Activated naive CD4-positive, alpha-beta T cell treated with Interleukin-2 at 50 U/mL for 16 hours (primary cell): Measurements from ENCODE around the gene RAB24.
"Not testable (repeated sequence)": the region's sequence is repeated elsewhere in the genome, so short reads cannot be mapped to it uniquely, and the experiment has no call there.

Experiments
- DNase-seq: peaks from one replicate; pipeline ENCODE4 v3.0.0-alpha.2; 2020

RAB24 gene

DNA sequence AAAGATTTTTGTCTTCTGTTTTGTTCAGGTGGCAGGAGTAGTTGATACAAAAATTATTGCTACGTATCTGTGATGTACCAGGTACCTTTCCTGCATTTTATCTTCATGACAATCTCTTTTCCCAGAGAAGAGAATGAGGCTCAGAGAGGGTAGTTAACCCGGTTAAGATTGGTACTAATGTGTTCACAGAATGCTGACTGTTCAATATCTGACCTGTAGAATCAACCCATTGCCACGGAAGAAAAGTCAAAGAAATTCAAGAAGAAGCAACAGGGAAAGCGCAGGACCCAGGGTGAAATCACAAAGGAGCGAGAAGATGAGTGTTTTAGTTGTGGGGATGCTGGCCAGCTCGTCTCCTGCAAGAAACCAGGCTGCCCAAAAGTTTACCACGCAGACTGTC, 11.8 kb downstream of the RAB24 start:
- no peak for DNase-seq

DNA sequence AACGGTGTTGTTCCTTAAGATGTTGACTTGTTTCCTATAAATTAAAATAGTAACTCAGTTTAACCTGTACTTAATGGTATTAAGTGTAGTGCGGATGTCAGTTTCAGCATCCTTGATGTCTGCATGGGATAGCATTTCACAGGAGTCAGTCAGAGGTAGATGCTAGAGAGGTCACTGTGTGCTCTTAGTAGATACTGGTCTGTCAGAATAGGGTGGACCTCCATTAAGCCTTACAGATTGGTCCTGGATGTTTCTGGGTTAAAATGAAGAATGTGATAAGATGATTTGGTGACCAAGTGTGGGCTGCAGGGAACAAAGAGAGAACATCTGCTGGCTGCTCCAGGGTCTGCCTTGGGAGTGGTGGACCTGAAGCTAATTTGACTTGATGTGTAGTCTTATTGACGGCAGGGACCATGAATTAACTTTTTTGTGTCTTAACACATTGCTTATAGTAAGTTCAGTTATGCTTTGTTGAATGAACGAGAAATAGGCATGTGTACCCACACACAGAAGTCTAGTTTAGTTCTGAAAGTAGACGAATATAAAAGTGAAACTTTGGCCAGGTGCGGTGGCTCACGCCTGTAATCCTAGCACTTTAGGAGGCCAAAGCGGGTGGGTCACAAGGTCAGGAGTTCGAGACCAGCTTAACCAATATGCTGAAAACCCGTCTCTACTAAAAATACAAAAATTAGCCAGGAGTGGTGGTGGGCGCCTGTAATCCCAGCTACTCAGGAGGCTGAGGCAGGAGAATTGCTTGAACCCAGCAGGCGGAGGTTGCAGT, 12.5 kb downstream of the RAB24 start:
- no peak for DNase-seq

DNA sequence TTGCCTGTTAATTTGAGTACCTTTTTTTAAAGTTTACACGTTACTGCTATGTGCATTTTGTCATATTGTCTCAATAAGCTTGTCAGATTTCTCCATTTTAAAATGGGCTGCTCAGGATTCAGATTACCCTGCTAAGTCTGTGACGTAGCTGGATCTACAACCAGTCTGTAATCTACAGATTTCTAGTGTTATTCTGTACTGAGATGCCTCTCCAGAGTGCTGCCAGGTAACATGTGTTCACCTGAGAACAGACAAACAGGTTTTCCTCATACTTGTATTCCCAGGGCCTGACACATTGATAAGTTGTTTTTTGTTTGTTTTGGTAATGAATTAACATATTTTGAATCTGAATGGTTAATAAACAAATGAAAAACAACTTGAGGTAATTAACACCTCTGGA, 15.3 kb downstream of the RAB24 start:
- no peak for DNase-seq

DNA sequence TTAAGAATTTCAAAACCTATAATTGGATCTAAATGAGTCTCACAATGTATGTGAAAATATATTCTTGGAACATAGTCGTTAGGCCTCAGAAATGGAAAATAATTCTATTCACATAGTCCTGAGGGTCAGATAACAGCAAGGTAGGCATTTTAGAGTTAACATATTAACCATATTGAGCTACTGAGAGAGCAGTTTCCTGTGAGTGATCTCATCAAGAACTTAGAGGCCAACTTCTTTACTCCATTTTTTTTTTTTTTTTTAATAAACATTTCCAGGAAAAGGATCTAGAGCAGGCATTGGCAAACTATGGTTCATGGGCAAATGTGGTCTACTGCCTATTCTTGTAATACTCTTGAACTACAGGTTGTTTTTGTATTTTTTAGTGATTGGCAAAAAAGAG, 26.6 kb downstream of the RAB24 start:
- no peak for DNase-seq

DNA sequence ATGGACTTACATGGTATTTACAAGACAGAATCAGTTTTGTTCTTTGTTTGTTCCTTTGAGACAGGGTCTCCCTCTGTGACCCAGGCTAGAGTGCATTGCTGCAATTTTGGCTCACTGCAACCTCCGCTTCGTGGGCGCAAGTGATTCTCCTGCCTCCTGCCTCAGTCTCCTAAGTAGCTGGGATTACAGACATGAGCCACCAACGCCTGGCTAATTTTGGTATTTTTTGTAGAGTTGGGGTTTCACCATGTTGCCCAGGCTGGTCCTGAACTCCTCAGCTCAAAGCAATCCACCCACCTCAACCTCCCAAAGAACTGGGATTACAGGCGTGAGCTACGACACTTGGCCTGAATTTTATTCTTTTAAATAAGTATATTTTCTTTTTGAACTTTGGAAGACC, 27.6 kb downstream of the RAB24 start:
- no peak for DNase-seq

DNA sequence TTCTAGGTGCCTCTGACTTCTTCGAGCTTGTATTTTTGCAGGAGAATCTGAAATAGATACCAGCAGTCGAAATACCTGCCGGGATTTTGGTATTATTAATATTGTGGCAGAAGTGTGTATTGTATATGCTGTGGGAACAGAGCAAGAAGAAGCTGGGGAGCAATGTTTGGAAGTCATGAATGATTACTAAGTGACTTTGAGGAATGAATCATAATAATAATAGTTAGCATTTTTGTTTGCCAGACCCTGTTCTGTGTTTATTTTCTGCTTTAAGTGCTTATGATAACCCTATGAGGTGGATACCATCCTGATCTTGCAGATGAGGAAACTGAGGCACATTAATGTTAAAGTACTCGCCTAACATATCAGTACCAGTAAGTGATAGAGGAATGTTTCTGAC, 32.4 kb downstream of the RAB24 start:
- no peak for DNase-seq

DNA sequence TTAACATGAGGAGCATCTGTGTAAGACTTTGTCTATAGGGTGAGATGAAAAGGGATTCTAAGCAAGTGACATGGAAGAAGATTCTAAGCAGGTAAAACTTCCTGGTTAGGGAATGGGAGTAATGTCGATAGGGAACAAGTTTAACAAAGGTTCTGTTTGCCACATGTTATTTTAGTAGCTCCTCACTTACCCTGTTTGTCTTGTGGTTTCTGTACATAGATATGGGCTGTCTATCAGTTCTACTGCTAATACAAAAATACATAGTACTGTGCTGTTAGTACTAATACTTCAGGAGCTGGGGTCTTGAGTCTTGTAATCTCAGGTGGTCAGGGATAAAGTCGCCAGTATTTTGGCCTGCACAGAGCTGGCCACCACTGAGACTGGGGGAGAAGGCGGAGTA, 32.9 kb downstream of the RAB24 start:
- no peak for DNase-seq

DNA sequence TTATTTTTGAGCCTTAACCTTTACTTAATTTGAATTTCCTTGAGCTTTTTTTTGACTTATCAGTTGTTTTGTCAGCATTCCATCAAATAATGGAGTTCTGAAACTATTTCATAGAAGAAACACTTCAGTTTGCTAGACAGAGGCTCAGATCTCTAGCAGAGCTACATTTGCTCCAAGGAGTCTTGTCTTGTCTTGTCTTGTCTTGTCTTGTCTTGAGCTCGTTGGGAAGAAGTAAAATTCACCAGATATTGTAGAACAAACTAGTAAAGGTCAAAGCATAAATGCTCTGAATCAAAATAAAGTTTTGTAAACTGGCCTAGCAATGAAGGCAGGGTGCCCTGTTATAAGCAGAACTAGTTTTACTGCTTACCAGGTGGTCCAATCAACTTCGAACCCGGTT, 33.5 kb downstream of the RAB24 start:
- DNase-seq = no peak

DNA sequence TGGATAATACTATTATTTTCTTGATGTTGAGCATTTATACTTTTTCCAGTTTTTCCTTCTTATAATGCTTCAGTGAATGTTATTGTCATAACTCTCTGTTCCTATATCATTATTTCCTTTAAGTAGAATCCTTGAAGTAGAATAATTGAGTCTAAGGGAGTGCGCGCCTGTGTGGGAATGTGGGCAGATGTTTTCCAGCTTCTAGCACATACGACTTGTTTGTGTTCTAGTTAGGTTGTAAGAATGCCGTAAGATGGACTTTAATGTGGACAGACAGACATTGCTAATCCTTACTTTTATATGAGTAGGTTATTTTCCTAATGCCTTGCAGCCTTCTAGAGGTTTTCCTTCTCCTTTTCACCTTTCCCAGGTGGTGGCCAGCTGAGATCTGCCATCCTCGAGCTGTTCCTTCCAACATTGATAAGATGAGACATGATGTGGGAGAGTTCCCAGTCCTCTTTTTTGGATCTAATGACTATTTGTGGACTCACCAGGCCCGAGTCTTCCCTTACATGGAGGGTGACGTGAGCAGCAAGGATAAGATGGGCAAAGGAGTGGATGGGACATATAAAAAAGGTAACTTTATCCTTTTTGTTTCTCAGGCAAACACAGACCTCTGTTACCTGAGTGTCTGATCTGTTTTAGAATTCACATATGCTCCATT, 34.2 kb downstream of the RAB24 start:
- no peak for DNase-seq

DNA sequence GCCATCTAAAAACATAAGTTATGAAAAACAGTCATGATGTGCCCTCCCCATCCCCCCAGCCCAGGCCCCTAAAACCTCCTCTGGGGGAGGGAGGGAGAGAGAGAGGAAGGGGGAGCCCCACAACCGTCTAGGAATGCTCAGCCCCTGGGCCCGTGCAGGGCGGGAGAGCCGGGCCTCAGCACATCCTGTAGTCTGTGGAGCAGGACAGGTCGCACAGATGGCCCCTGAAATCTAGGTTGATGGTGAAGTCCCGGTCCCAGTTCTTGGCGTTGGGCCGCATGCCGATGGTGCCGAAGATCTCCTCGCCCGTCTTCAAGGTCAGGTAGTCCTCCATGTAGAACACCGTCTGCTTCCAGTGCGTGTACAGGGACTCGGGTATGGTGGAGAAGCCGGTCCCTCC, 38.1 kb downstream of the RAB24 start:
- DNase-seq = no peak

DNA sequence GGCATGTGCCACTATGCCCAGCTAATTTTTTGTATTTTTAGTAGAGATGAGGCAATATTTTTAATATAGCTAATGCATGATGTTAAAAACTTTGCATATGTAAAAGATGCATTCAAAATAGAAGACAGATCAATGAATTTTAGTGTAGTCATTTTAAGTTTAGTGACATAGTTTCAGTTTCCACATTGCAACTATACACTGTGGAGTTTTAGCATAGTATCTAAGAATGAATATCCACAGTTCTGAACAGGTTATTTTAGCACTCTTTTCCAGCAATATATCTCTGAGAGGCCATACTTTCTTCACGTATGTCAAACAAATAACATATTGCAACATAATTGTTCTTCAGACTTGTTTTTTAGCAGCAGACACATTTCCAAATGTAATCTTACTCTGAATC, 39.3 kb downstream of the RAB24 start:
- DNase-seq = no peak

DNA sequence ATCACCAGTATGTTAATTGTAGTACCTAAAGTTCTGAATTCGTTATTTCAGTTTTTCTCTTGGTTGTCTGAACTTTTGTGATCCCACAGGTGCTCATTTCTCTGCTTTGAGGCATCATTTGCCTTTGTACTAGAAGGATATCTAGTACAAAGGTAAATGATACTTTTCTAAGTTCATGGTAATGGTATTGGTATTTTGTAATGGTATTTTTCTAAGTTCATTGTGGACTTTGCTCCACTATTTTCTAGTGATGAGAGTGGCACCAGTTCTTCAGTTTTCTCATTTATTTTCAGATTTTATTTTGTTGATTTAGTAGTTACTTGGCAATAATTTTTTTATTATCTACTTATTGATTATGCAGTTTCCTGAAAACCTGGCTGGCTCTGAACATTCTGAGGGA, 42.0 kb downstream of the RAB24 start:
- no peak for DNase-seq

DNA sequence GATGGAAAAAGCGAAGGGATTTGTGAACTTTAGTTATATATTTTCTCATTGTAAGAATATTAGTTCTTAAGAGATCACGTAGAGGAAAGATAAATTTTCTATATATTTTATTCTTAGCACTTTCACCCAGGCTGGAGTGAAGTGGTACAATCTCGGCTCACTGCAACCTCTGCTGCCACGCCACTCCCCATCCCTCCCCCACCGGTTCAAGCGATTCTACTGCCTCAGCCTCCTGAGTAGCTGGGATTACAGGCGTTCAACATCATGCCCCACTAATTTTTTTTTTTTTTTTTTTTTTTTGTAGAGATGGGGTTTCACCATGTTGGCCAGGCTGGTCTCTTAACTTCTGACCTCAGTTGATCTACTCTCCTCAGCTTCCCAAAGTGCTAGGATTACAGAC, 42.6 kb downstream of the RAB24 start:
- no peak for DNase-seq

DNA sequence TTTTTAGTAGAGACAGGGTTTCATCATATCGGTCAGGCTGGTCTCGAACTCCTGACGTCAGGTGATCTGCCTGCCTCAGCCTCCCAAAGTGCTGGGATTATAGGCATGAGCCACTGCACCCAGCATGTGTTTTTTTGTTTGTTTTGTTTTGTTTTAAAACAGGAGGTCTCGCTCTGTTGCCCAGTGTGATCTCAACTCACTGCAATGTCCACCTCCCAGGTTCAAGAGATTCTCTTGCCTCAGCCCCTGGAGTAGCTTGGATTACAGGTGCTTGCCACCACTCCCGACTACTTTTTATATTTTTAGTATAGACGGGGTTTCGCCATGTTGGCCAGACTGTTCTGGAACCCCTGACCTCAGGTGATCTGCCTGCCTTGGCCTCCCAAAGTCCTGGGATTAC, 44.8 kb downstream of the RAB24 start:
- not testable (repeated sequence) for DNase-seq

DNA sequence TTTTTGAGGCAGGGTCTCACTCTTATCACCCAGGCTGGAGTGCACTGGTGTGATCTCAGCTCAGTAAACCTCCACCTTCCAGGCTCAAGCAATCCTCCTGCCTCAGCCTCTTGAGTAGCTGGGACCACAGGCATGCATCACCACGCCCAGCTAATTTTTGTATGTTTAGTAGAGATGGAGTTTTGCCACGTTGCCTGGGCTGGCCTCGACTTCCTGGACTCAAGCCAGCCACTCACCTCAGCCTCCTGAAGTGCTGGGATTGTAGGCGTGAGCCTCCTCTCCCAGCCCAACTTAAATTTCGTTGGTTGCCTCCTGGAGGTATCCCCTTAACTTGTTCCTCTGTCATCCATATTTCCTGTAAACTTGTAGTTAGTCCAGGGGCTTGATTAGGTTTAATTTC, 47.2 kb downstream of the RAB24 start:
- no peak for DNase-seq

DNA sequence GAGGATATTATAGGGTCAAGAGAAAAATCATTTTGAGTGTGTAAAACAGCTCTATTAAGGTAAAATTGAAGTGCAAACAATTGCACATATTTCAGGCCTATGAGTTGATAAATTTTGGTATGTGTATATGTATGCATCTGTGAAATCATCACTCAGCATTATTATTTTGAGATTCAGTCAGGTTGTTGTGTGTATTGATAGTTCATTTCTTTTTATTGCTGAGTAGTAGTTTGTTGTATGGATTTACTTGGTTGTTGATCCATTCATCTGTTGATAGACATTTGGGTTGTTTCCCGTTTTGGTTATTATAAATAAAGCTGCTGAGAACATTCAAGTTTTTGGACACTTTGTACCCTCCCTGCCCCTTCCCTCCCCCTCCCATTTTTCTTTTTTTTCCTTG, 50.3 kb downstream of the RAB24 start:
- DNase-seq = no peak
